Urothelium cell line (cell line): Measurements from ENCODE around the gene HADHA.
A peak's percentile ranks its signal among the peaks of the same experiment; 100 is the strongest.

ENCODE experiments used
- DNase-seq: peaks from one replicate; pipeline ENCODE4 v3.0.0; 2011; ENCODE audit warnings: low spot score, mixed read lengths
- FAIRE-seq: peaks from 2 replicates; lab custom pipeline; 2011; peaks lifted over from hg19 to GRCh38; lab: Jason Lieb, UNC

The HADHA gene

DNA sequence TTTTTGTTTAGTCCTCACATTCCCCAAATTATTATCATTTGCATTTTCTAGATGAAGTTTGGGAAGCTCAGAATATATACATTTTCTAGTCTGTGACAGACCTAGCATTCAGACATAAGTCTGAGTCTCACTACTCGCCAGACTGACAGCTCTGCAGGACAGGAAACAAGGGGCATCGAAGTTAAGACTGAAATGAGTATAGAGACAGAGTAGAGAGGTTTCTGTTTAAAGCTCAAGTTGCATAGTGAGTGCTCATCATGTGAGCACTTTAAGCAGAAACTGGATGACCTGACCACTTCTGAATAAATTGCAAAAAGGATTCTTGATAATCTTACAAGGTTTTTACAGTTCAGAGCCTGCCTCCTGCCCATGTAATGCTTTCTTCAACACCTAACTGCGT is 1.4 kb upstream of the HADHA start:
- DNase-seq: no peak
- no peak for FAIRE-seq

DNA sequence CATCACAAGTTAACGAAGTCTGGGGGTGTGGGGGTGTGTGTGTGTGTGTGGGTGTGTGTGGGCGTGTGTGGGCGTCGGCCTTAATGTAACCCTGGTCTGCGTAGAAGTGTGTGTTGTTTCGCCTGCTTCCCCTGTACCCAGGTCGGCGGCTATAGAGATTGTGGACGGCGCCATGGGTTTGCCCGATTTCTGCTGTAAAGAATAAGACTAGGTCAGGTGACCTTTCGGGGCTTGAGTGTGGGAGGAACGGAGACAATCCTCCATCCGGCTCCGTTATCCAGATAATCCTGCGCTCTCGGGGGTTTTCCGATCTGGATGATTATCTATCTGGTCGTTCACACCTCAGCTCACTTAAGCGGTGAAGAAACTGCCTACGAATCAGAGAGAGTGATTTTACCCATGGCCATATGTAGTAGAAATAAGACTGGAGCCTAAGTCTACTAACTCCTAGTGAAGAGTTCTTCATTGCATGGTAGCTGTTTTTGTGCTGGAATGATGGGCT is 850 bp upstream of the HADHA start:
- DNase-seq (peak; percentile 25), FAIRE-seq (no peak)

DNA sequence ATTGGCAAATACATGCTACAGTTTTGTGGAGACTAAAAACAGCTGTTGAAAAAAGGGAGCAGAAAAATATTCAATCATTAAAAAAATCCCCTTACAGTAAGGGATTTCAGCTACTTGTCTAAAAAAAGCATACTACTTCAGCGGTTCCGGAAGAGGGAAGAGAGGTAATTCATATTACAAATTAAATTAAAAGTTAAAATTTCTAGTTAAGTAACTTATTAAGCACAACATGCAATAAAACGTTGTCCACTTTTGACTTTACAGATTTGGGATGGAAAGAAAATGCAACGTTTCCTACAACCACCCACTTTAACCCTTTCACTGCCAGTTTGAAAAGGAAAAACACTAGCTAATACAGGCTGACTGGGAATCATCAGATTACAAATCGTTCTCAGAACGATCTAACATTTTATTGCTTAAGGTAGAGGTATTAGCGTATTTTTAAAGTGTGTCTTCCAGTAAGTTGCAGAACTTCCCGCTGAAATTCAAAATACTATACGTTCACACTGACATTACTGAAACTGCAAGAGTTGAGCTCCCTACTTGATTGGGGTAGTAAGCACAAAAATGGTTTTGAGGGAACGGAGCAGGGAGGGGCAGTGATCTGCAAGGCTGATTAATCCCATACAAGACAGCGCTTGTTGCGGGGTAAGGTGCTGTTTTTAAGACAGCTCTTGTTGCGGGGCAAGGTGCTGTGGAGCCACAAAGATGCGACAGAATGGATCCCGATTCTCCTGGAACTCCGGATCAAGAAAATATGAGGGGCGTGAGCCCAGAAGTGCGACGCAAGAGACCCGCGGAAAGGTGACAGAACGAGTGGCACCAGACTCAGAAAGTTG is 743 bp downstream of the HADHA start:
- no peak for FAIRE-seq

DNA sequence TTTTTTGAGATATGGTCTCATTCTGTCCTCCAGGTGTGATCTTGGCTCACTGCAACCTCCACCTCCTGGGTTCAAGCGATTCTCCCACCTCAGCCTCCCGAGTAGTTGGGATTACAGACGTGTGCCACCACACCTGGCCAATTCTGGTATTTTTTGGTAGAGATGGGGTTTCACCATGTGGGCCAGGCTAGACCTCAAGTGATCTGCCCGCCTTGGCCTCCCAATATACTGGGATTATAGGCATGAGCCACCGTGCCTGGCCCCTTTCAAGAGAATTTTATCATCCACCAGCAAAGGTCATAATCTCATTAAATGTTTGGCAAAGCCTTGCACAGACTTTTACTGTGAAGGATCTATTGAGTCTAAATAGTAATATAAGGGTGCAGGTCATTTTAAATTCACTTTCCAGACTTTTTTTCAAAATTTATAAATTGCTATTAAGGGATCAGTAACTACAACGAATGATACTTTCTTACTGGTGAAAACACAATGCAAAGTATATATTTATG is 2.5 kb downstream of the HADHA start:
- FAIRE-seq (no peak), DNase-seq (no peak)

More for the DNA sequence above, 743 bp downstream of the HADHA start:
- DNase-seq: no peak

DNA sequence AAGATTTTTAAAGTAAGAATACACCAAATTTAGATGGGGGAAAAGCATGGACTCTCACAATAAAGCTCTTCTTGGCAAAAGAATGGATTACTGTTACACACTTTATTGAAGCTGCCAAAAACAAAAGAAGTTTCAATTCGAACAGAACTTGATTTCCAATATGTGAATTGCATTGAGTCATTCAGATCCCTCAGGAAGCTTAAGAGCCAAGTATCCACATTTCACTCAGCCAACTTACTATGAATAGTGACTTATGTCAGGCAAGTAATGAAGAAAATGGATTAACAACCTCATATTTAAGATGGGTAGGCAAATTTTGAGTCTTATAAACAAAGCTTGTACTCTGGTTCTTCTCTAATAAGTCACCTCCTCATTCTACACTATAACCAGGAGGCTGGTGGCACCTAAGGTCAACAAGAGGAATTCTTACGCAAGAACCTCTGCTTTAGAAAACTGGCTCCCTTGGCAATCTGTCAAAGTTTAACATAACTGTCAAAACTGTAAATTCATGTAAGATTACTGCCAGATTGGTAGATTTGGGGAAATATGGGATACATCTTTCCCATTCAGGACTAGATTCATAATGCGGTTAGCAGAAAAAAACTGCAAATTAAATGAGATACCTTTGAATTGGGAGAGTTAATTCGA is 6.0 kb downstream of the HADHA start:
- DNase-seq (no peak), FAIRE-seq (no peak)

DNA sequence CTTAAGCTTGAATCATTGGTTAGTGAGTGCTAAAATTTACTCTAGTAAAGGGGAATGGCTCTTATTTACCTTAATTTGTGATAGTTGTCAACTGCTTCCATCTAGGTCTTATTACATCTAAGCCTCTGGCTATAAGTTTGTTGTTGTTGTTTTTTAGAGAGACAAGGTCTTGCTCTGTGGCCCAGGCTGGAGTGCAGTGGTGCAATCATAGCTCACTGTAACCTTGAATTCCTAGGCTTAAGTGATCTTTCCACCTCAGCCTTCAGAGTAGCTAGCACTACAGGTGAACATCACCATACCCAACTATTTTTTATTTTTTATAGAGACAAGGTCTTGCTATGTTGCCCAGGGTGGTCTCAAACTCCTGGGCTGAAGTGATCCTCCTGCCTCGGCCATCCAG is 6.6 kb downstream of the HADHA start:
- FAIRE-seq (no peak), DNase-seq (no peak)

DNA sequence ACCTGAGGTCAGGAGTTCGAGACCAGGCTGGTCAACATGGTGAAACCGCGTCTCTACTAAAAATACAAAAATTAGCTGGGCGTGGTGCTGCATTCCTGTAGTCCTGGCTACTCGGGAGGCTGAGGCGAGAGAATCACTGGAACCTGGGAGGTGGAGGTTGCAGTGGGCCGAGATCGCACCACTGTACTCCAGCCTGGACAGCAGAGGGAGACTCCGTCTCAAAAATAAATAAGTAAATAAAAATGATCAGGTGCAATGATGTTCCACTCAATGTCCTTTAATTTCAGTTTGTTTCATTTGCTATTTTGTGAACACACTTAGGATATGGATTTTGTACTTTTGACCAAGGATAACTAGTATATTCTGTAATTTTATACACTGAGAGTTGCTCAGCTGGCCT is 9.3 kb downstream of the HADHA start:
- FAIRE-seq (no peak), DNase-seq (no peak)

DNA sequence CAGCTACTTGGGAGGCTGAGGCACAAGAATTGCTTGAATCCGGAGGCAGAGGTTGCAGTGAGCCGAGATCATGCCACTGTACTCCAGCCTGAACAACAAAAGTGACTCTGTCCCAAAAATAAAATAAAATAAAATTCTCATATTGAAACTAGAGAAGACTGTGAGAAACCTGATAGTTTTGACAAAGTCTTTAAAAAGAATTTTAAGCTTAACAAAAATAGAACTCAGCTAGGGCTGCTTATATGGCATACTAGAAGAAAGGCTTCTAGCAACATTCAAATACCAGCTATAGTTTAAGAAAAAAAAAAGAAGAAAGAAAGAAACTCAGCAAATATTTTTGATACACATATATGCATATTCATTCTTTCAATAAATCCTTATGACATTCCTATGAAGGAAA is 13.6 kb downstream of the HADHA start:
- DNase-seq: no peak
- FAIRE-seq: no peak

DNA sequence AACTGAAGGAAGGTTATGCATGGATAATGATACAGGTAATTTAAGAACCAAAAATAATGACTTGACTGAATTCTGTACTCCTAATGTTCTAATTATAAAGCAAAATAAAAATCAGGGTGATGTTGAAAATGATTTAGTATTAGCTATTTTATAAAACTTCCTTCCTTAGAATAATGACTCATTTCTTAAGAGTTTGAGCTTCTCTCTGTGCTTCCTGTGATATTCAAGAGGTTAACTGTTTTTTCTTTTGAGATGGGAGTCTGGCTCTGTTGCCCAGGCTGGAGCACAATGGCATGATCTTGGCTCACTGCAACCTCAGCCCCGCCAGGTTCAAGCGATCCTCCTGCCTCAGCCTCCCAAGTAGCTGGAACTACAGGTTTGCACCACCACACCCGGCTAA is 14.8 kb downstream of the HADHA start:
- DNase-seq (no peak), FAIRE-seq (no peak)

DNA sequence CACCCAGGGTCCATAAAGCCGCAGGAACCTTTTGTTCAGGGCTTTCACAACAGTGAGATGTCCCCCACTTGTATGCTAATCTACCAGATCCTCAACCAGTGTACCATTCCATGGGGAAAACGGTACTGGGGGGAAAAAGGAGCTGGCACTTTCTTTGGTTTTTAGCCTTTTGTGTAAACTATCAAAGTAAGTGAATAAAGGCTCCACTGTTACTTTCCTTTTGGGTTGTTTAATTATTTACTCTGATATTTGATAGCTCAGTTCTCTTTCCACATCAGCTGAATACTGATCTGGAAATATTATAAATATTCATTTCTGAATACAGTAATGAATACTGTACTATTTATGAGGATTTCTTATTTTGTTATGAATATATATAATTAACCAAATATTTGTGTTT is 20.3 kb downstream of the HADHA start:
- FAIRE-seq: no peak
- no peak for DNase-seq

DNA sequence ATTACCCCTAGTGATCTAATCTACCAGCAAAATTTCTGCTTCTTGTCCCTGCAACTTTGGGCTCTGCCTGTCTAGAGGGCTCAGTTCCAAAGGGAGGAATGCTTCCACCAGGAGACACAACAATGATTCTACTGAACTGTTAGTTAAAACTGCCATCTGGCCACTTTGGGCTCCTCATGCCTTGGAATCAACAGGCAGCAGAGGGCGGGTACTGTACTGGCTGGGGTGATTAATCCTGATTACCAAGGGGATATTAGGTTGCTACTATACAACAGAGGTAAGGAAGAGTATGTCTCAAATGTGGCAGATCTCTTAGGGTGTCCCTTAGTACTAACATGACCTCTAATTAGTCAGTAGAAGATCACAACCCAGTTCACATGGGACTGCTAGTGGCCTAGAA is 21.4 kb downstream of the HADHA start:
- DNase-seq (no peak), FAIRE-seq (no peak)

DNA sequence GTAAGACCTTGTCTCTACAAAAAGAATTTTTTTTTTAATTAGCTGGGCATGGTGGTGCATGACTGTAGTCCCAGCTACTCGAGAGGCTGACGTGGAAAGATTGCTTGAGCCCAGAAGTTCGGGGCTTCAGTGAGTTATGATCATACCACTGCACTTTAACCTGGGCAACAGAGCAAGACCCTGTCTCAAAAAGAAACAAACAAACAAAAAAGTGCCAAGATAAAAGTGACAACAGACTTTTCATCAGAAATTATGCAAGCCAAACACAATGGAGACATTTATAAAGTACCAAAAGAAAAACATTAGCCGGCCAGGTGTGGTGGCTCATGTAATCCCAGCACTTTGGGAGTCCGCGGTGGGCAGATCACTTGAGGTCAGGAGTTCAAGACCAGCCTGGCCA is 26.7 kb downstream of the HADHA start:
- FAIRE-seq (no peak), DNase-seq (no peak)

DNA sequence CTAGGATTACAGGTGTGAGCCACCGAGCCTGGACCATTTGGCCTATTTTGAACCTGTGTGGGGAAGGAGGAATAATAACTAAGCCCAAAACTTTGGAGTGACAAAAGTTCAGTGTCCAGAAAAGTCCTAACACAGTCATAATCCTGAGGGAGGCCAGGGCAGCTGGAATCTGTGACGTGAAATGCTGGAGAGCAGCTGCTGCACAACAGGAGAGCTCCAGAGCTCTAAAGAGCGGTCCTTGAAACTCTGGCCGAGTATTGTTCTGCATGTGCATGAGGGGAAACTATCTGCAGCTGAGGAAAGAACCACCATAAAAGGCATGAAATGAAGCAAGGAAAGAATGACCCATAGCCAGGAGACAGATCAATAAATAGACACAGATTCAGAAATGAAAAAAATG is 27.8 kb downstream of the HADHA start:
- DNase-seq: no peak
- FAIRE-seq: no peak

DNA sequence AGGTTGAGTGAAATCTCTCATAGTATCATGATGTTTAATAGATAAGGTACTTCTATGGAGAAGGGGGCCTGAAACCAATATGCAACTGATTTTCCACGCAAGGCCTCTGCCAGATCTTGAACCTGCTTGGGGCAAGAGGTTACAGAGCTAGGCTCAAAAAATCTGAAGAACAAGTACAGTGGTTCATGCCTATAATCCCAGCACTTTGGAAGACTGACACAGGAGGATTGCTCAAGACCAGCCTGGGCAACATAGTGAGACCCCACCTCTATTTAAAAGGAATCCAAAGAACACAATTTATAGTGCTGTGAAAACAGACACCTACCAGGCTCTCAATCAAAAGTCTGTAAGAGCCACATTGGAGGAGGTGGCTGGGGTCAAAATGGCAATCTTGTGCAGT is 28.6 kb downstream of the HADHA start:
- no peak for FAIRE-seq
- DNase-seq: no peak

DNA sequence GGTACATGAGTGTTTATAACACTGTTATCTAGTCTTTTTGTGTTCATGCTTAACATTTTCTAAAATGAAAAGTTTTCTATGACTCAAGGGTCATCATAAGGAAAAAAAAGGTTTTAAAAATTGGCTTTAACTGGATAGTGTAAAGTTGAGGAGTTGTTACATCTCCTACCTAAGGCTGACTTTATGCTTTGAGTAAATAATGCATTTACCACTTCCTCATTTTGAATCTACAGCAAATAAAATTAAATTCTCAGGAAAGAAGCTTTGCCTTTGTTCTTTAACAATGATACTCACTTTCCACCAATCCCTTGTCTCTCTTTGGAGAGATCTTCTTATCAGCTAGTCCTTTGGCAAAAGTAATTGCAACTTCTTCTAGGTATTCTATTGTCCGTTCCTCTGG is 29.7 kb downstream of the HADHA start:
- FAIRE-seq (no peak), DNase-seq (no peak)

DNA sequence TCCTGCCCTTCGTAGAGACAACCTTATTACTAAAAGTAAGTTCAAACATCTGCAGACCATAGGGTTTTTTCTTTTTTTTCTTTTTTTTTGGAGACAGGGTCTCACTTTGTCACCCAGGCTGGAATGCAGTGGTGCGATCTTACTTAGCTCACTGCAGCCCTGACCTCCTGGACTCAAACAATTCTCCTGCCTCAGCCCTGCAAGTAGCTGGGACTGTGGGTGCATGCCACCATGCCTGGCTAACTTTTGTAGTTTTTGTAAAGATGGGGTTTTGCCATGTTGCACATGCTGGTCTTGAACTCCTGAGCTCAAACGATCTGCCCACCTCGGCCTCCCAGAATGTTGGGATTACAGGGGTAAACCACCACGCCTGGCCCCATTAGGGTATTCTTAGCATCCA is 32.4 kb downstream of the HADHA start:
- no peak for DNase-seq
- FAIRE-seq: no peak

DNA sequence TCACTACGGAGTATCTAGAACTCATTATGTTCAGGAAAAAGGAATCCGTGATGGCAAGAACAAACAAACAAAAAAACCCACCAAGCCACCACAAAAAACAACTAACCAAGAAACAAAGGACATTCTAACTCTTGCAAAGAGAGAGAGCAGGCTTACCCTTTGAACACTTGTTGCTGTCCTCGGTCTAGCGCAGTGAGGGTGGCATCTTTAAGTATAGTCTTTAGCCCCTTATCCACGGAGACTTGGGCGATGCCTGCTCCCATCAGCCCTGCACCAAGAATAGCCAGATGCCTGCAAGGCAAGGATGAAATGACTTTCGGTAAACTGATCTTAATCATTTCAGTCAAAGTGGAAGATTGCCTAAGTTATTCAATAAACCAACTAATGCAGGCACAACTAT is 40.5 kb downstream of the HADHA start:
- FAIRE-seq (no peak), DNase-seq (no peak)

DNA sequence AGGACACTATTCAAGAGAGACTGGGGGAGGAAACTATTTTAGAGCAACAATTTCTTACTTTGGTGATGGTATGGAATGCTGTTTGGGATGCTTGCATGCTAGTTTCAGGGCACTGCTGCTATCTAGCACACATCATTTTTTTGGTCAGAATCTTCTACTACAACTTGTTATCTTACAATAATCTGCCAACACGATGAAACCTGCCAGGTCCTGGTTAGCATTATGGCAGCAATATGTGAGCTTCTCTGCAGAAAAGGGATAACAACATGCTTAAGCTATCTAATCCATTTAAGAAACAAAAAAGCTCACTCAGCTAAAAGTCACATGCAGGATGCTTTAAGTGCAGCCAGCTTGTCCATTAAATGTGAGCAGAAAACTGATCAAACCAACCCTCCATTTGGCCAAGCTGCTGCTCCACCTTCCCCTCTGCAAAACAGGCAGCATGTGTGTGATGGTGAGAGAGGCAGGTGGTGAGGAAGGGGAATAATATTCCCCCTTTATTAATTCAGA is 41.4 kb downstream of the HADHA start:
- FAIRE-seq: no peak
- no peak for DNase-seq

DNA sequence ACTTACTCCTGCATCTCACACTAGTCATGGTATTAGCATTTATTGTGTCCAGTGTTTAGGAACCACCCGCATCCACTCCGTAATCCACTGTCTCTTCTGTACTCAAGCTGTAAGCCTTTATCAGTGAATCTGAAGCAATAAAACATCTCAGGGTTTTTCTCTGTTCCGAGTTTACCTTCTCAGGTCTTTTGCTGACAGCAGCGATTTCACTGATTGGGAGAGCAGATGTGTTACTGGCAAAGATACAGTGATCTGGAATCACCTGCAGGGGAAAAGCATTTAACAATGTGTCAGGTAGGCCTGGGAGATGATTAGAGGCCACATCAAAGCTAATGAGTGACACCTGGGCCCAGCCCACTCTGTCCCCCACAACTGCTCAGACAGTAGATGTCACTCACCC is 46.9 kb downstream of the HADHA start:
- FAIRE-seq (no peak), DNase-seq (no peak)

DNA sequence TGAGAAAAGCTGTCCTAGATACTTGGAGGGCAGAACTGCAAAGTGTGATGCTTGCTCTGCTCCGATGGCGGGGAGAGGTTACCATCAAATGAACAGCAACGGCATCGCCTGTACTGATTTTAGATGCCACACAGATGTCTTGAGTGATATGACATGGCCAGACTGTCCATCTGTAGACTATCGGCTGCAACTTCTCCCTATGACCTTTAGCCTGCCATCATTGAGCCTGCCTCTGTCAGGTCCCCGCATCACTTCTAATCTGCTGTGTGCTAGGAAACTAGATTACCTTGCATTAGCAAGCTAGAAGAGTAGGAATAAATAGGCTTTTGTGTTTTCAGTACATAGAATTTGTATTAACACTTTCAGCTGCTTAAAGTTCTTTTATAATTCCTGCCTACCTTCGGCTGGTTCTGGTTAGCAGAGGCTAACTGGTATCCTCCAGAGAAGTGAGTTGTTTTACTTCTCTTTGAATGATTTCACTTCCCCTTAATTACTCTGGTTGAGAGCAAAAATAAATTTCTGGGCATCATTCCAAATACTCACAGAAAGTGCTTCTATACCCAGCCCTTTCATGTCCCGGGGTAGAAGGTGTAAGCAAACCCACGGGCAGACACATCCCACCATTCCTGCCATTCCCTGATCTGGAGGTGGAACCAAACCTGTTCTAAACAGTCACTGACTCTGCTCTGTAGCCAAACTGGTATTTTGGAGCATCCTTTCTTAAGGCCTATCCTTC is 47.6 kb downstream of the HADHA start:
- DNase-seq: no peak
- peak; percentile 32 for FAIRE-seq
